Left hindlimb (tissue), 1 donor: ENCODE results near the gene CUX1.
A peak's percentile ranks its signal among the peaks of the same experiment; 100 is the strongest.
"Not testable (repeated sequence)": the region's sequence is repeated elsewhere in the genome, so short reads cannot be mapped to it uniquely, and the experiment has no call there.

Source experiments
- DNase-seq: peaks from one replicate; pipeline ENCODE4 v3.0.0-alpha.2; 2018

CUX1 gene

GRCh38 chr7:101963693-101964092 is 146.3 kb downstream of the CUX1 start:
- DNase-seq, result no peak

- DNase-seq, result no peak
Measured at GRCh38 chr7:101964680-101965452, 147.4 kb downstream of the CUX1 start.

- DNase-seq, result no peak
Measured at GRCh38 chr7:101968720-101969466, 151.5 kb downstream of the CUX1 start.

GRCh38 chr7:101969997-101970585 is 152.7 kb downstream of the CUX1 start:
- DNase-seq, result no peak

- DNase-seq, result no peak
Measured at GRCh38 chr7:101970801-101971200, 153.4 kb downstream of the CUX1 start.

GRCh38 chr7:101971457-101971856 is 154.0 kb downstream of the CUX1 start:
- no peak for DNase-seq

GRCh38 chr7:101972627-101973026 is 155.2 kb downstream of the CUX1 start:
- no peak for DNase-seq

- DNase-seq, result no peak
Measured at GRCh38 chr7:101973130-101973529, 155.7 kb downstream of the CUX1 start.

- no peak for DNase-seq
Measured at GRCh38 chr7:101974393-101974792, 157.0 kb downstream of the CUX1 start.

- no peak for DNase-seq
Measured at GRCh38 chr7:101975046-101975445, 157.6 kb downstream of the CUX1 start.

- no peak for DNase-seq
Measured at GRCh38 chr7:101976411-101976810, 159.0 kb downstream of the CUX1 start.

- DNase-seq, result no peak
Measured at GRCh38 chr7:101977249-101977648, 159.8 kb downstream of the CUX1 start.

GRCh38 chr7:101978683-101979082 is 161.3 kb downstream of the CUX1 start:
- DNase-seq, result no peak

GRCh38 chr7:101983147-101983811 is 165.9 kb downstream of the CUX1 start:
- no peak for DNase-seq

- no peak for DNase-seq
Measured at GRCh38 chr7:101984133-101984879, 166.9 kb downstream of the CUX1 start.

GRCh38 chr7:101985057-101985902 is 167.9 kb downstream of the CUX1 start:
- peak; percentile 38 for DNase-seq

GRCh38 chr7:101985903-101986734 is 168.7 kb downstream of the CUX1 start:
- no peak for DNase-seq

- no peak for DNase-seq
Measured at GRCh38 chr7:101987494-101987893, 170.1 kb downstream of the CUX1 start.

GRCh38 chr7:101988060-101988459 is 170.6 kb downstream of the CUX1 start:
- not testable (repeated sequence) for DNase-seq

GRCh38 chr7:101988513-101988912 is 171.1 kb downstream of the CUX1 start:
- no peak for DNase-seq

GRCh38 chr7:101989101-101989500 is 171.7 kb downstream of the CUX1 start:
- no peak for DNase-seq
